ENCODE data around the gene GRIN2A. TPM values are rescaled to one million over a fixed set of nuclear protein-coding genes. Genes with fewer than 3 reads are reported as not detected.

GRIN2A gene
- total and polyA plus RNA-seq, 2 experiments from 2014 or later, result 0.05 to 1.6 TPM

DNA sequence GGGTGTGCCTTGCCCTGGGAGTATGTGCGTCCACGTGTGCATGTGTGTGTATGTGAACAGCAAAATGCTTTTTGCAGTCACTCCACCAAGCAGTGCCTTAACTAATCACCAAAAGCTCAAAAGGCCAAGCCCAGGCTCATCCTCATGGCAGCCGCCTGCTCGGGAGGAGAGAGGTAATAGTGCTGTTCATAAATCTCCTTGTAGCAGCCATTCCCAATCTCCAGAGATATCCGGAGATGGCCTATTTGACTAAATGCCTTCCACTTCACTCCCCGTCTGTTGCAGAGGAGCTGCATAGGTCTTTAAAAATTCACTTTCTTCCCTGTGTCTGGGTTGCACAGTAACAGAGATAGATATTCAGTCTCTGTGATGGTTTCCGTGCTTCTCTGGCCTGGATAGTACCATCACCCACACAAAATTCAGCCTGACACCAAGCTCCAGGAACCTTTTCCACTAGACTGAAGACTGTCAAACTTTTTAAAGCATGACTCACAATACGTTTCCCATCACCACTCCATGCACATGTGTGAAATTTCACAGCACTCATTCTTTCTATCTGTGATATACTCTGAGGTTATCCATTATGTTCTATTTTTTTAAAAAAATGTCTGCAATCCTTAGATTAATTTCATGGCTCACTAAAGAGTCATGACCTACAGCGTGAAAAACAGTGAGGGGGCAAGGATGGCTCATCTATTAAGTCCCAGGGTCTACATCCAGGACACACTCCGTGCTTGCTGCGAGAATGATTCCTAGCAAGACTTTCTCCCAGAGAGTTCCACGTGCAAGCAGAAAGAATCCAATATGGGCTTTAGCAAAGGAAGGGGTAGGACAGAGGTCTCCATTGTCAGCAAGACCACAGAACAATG, 357.8 kb downstream of the GRIN2A start:
- Histone ChIP-seq H3K27ac (no peak overlapping the region), H2AFZ (no peak overlapping the region), H3K36me3 (replicated peaks; ENCODE audit: insufficient read depth, low read depth) (no peaks in the 10 kb centered on the region), H4K20me1 (ENCODE audit: insufficient read depth, poor library complexity, severe bottlenecking) (no peaks in the 10 kb centered on the region), H3K4me2 (no peak overlapping the region), H3K4me1 (ENCODE audit: insufficient read depth) (no peaks in the 10 kb centered on the region), H3K9me2 (replicated peaks; ENCODE audit: insufficient read depth) (no peaks in the 10 kb centered on the region), H3K4me3 (no peak overlapping the region), H3K27me3 (peaks cover 30% of the 10 kb centered on the region), H3K9me3 (ENCODE audit: low read depth) (no peaks in the 10 kb centered on the region), H3K79me2 (no peaks in the 10 kb centered on the region)
- TF ChIP-seq EZH2phosphoT487 (IDR thresholded peaks at IDR 0.05; ENCODE audit: low read depth, severe bottlenecking, unreplicated experiment) (no peak), EZH2 (IDR thresholded peaks at IDR 0.05; ENCODE audit: borderline replicate concordance) (no peak)
- TF ChIP-seq, protein P1, sequence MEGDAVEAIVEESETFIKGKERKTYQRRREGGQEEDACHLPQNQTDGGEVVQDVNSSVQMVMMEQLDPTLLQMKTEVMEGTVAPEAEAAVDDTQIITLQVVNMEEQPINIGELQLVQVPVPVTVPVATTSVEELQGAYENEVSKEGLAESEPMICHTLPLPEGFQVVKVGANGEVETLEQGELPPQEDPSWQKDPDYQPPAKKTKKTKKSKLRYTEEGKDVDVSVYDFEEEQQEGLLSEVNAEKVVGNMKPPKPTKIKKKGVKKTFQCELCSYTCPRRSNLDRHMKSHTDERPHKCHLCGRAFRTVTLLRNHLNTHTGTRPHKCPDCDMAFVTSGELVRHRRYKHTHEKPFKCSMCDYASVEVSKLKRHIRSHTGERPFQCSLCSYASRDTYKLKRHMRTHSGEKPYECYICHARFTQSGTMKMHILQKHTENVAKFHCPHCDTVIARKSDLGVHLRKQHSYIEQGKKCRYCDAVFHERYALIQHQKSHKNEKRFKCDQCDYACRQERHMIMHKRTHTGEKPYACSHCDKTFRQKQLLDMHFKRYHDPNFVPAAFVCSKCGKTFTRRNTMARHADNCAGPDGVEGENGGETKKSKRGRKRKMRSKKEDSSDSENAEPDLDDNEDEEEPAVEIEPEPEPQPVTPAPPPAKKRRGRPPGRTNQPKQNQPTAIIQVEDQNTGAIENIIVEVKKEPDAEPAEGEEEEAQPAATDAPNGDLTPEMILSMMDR (IDR thresholded peaks at IDR 0.05; ENCODE audit: poor library complexity), result no peak
- no peak for DNase-seq (ENCODE audit: low spot score)
- WGBS (ENCODE audit: low lambda C conversion rate, missing lambda C conversion rate), result 74% methylated on average over 12 of the region's 12 CpGs

DNA sequence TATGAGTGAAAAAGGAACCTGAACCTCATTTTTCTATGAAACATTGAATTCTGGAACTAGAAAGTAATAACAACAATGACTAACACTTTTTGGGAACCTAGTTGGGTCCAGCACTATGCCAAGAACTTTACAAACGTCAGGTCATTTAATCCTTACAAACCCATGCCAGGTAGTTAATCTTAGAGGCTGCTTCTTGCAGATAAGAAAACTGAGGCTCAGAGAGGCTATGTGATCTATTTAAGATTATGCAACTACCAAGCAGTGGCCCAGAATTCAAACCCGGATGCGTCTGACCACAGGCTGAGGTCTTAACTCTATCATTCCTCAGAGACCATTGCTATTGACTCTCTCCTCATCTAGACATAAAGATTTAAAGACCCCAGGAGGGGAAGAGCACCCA, 358.7 kb downstream of the GRIN2A start:
- no peaks in the 10 kb centered on the region for H3K79me2 ChIP-seq
- 71% methylated on average over 3 of the region's 3 CpGs for WGBS (ENCODE audit: low lambda C conversion rate, missing lambda C conversion rate)
- H3K27ac ChIP-seq, result no peak overlapping the region
- no peak overlapping the region for H3K4me3 ChIP-seq
- no peaks in the 10 kb centered on the region for H3K36me3 ChIP-seq (replicated peaks; ENCODE audit: insufficient read depth, low read depth)
- DNase-seq (ENCODE audit: low spot score), result no peak
- H3K4me2 ChIP-seq, result no peak overlapping the region
- no peaks in the 10 kb centered on the region for H4K20me1 ChIP-seq (ENCODE audit: insufficient read depth, poor library complexity, severe bottlenecking)
- H3K9me3 ChIP-seq (ENCODE audit: low read depth), result no peaks in the 10 kb centered on the region
- no peaks in the 10 kb centered on the region for H3K9me2 ChIP-seq (replicated peaks; ENCODE audit: insufficient read depth)
- H2AFZ ChIP-seq, result no peak overlapping the region
- H3K4me1 ChIP-seq (ENCODE audit: insufficient read depth), result no peaks in the 10 kb centered on the region
- TF ChIP-seq EZH2phosphoT487 (IDR thresholded peaks at IDR 0.05; ENCODE audit: low read depth, severe bottlenecking, unreplicated experiment) (no peak), EZH2 (IDR thresholded peaks at IDR 0.05; ENCODE audit: borderline replicate concordance) (no peak)
- TF ChIP-seq, protein P1 (IDR thresholded peaks at IDR 0.05; ENCODE audit: poor library complexity), result no peak
- H3K27me3 ChIP-seq, result peaks cover 30% of the 10 kb centered on the region

DNA sequence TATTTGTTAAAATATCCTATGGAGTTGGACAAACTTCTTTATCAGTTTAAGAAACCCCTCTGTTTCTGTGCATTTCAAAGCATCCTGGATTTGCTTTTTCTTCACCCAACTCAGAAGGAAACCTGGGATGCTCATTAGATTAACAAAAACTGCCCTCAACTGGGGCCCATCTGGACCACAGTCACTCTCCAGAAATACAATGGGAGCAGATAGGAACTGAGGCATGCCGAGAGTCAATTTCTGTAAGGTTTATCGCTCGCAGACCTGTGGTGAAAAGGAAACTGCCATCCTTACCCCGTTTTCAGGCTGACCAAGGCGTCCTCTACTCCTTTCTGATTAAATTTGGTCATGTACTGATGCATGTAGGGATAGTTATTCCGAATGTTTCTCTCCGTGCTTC, 360.3 kb downstream of the GRIN2A start:
- WGBS (ENCODE audit: low lambda C conversion rate, missing lambda C conversion rate), result 47% methylated on average over 7 of the region's 7 CpGs
- Histone ChIP-seq H3K27ac (no peak overlapping the region), H3K4me1 (ENCODE audit: insufficient read depth) (no peaks in the 10 kb centered on the region), H3K4me2 (no peak overlapping the region), H3K36me3 (replicated peaks; ENCODE audit: insufficient read depth, low read depth) (no peaks in the 10 kb centered on the region), H3K9me2 (replicated peaks; ENCODE audit: insufficient read depth) (no peaks in the 10 kb centered on the region), H3K9me3 (ENCODE audit: low read depth) (no peaks in the 10 kb centered on the region), H2AFZ (no peak overlapping the region), H4K20me1 (ENCODE audit: insufficient read depth, poor library complexity, severe bottlenecking) (no peaks in the 10 kb centered on the region), H3K79me2 (no peaks in the 10 kb centered on the region), H3K27me3 (peaks cover 28% of the 10 kb centered on the region), H3K4me3 (no peak overlapping the region)
- no peak for DNase-seq (ENCODE audit: low spot score)
- TF ChIP-seq, protein P1 (IDR thresholded peaks at IDR 0.05; ENCODE audit: poor library complexity), result no peak
- TF ChIP-seq EZH2 (IDR thresholded peaks at IDR 0.05; ENCODE audit: borderline replicate concordance), result no peak
- TF ChIP-seq EZH2phosphoT487 (IDR thresholded peaks at IDR 0.05; ENCODE audit: low read depth, severe bottlenecking, unreplicated experiment), result no peak

Measured in hepatocyte (in vitro differentiated cells).